Stimulated activated CD4-positive, alpha-beta T cell treated with anti-CD3 and anti-CD28 coated beads, TNF-alpha, amount 100 ng/mL, for 48 hours (primary cell): ENCODE data around the gene ELMO1.

Experiments used
- DNase-seq, 3 donors: peaks; one replicate each; pipeline ENCODE4 v3.0.0-alpha.2; 2020; ENCODE audit warnings: low read depth in 3 of 3

The ELMO1 gene

DNA sequence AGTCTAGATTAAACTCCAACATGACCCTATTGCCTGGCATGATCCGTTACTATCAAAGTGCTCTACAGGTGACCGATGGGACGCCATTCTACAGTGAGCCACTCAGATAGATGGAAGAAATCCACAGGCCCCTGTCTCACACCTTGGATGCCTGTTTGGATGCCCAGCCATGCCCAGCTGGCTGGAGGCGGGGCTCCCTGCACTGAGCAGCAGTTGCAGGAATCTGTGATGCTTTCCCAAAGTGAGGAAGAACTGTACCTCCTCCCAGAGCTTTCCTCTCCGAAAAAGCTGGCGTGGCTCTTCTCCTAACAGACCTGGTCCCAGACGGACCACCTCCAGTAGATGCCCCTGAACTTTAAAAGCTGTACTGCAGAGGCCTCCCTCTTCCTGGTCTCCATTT, 253.3 kb downstream of the ELMO1 start:
- DNase-seq: no peak

DNA sequence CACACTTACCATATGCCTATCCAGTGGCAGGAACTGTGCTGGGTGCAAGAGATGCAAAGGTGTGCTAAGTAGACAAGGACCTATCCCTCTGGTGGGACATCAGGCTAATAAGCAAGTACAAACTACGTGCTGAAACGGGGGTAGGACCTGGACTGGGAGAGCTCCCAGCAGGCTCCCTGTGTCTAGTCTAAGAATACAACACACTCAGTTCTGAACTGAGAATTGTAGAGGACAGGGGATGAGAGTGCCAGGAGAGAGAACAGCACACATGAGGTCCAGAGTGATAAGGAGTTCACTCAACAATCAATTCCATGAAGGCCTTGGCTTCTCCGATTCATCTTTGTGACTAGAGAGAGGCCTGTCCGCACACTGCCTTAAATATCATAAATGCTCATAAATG, 253.7 kb downstream of the ELMO1 start:
- DNase-seq: no peak

DNA sequence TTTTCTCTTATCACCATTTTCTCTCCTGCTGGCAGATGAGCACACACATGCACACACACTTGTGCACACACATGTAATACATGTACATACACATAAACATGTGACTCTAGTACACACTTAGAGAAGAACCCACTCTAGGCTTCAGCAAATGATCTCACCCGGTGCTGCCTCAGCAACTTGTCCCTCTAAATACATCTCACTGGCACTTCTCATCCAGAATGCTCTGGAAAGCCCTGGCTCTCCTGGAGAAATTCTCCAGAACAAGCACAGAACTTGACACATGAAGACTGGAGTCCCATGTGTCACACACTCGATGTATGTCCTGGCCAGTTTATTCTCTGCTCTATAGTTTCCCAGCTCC, 254.9 kb downstream of the ELMO1 start:
- DNase-seq: no peak

DNA sequence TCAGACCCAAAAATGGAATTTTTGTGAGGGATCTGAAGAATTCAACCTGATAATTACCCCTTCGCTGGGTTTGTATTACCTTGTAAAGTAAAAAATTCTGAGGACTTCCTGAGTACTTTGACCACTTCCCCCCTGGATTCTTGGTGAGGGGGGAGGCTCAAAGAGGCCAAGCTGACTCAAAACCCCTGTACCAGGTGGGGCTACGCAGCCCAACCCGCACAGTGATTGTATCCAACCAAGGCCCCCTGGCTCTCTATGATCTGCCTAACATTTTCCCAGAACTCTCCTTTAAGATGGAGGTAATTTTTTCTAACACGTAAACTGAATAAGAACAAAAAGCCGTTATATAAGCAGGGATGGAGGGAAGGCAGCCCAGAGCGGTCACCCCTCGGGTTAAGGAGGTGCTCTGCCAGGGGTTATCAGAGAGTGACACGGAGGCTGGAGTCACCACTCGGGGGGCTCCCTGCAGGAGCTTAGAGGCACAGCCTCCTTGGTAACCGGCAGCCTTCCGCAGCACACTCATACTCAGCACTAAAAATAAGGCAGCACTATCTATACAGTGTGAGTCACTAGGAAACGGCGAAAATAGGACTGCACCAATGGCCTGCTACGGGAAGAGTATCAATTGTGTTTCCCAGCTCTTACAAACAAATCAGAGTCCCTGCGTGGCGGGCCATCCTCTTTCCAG, 255.4 kb downstream of the ELMO1 start:
- DNase-seq: no peak

DNA sequence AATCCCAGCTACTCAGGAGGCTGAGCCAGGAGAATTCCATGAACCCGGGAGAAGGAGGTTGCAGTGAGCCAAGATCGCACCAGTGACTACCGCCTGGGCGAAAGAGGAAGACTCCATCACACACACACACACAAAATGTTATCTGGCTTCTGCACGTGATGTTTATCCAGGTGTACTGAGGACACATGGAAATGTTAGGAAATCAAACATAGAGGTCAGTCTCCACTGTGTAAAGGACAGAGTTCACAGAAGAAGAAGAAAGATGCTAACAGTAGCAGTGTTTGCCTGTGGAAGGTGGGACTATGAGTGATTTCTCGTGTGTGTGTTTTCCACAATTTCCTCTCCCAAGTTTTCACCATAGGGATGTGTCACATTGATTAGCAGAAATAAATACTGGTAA, 256.9 kb downstream of the ELMO1 start:
- DNase-seq: no peak

DNA sequence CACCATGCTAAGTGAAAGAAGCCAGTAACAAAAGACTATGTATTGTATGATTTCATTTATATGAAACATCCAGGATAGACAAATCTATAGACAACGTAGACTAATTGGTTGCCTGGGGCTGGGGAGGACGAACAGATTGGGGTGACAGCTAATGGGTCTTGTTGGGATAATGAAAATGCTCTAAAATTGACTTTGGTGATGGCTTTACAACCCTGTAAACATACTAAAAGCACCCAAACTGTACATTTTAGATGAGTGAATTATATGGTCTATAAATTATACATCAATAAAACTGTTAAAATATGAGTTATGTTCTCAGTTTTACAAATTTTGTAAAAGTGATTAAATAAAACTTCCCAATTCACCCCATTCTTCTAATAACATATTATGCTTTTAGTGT, 261.5 kb downstream of the ELMO1 start:
- DNase-seq: no peak

DNA sequence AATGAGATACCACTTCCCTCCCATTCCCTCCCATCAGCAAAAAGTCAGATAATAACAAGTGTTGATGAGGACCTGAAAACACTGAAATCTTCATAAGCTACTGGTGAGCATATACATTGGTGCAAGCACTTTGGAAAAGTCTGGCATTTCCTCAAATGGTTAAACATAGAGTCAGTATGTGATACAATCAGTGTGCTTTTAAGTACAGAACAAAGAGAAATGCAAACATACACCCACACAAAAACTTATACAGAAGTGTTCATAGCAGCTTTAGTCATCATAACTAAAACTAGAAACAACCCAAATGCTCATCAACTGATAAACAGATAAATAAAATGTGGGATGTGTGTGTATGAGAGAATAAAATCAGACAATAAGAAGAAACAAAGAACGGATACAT, 261.9 kb downstream of the ELMO1 start:
- DNase-seq: no peak

DNA sequence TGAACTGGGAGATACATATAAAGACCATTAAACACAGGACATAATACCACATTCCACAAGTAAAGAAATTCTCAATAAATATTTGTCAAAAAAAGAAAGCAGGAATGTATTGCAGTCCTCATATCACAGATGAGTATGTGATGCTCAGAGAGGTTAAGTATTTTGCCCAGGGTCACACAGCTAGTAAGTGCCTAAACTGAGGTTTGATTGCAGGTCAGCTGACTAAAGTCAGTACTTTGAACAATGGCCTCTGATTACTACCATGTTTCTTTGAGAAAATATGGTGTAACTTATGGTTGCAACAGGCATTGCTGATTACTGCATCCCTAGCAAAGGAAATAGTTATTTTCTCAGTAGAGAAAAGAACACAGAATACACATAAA, 267.1 kb downstream of the ELMO1 start:
- no peak for DNase-seq

DNA sequence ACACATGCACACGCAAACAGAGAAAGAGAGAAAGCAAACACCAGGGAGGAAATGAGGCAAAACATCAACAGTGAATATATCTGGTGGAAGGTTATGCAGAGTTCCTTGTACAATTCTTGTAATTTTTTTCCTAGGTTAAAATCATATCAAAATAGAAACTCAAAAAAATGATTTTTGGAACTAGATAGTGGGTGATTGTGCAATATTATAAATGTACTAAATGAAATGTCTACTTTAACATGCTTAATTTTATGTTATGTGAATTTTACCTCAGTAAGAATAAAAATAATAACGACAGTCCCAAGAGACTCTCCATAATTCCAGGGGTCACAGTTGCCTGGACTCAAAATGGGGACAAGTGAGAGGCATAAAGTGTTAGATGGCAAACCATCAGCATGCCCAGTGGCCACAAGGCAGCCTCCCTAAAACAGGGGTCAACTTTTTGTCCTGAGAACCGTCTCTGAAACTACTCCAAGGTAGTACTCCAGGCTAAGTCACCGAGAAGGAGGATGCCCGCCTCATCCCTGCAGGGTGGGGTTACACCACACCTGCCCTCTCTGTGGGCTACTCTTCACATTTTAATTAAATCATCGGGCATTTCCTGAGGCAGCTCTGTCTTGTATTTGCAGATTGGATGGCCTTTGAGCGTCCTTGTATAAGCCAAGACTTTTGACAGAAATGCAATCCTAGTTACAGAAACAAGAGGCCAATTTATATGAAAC, 267.7 kb downstream of the ELMO1 start:
- no peak for DNase-seq

DNA sequence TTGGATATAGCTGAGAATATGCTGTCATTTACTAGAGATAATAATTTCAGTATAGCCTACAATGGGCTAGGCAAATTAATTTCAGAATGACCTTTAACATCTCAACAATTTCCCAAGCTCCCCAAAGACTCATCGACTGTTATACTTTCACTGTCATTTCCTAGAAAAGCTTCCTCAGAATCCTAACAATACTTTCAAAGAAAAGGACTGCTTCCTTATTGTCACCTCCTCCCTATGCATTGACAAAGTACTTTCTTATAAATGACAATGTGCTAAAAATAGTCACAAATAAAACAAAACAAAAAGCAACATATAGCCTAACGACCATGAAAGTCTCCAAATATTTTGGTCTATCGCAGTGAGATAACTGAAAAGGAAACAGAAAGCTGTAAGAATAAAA, 272.6 kb downstream of the ELMO1 start:
- DNase-seq: no peak

DNA sequence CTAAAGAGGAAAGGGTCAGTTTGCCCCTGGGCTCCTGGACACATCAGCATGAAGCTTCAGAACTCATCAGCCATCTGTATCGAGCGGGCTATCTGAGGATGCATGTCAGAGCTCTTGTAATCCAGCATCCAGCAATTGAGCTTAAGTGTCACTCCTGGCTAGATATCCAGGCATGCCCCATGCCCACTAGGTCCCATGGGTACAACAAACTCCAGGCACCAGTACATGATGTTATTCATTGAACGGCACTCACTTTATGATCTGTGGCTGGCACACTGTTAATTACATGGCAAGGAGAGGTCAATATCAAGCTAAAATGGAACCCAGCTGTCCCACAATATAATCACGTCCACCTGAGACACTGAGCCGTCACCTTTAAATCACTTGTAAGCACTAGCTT, 274.2 kb downstream of the ELMO1 start:
- no peak for DNase-seq

DNA sequence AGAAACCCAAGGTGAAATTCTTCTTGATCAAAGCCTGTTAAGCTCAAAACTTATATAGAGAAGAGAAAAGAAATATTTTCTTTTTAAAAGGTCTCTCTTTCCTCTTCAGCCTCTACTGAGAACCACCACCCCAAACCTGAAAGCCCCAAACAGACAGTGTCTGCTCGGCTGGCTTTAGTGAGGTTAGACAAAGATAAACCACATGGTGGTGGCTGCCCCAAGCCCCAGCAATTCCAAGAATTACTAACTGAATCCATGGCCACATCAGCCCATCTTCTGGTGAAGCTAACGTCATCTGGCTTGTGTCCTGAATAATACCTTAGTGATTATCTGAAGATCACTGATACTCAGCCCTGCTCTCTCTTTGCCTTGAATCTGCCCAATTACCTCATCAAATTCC, 275.0 kb downstream of the ELMO1 start:
- DNase-seq: no peak

DNA sequence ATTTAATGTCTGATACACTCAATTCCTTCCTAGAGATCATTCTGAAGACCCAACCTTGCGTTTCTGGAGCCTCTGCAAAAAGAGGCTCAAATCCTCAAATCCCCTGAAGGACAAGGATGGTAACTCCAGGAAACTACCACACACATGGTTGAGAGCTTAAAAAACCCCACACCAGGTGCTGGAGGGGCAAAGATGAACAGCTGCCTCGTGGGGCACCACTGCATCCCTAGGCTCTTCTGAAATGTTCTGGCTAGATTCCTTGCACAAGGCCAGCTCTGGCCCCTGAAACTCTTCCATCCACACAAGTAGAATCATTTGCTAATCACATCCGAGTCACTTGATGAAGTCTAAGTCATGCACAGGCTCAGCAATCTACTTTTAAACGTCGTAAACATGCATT, 286.6 kb downstream of the ELMO1 start:
- no peak for DNase-seq

DNA sequence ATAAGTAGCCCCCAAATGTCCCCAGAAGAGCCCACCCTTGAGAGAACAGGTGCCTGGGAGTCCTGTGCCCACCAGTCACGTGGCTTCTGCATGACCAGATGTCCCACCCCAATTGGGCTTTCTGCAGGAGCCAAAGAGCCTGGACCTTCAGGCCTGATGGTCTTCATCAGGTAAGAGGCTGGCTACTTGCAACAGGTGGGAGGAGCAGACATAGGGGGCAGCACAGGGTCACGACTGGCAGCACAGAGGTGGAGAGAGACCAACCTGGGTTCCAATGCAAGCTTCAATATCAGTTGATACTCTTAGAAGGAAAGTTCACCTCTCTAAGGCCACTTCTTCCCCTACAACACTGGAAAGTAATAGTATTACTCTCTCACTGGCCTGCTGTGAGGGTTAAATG, 288.0 kb downstream of the ELMO1 start:
- no peak for DNase-seq

DNA sequence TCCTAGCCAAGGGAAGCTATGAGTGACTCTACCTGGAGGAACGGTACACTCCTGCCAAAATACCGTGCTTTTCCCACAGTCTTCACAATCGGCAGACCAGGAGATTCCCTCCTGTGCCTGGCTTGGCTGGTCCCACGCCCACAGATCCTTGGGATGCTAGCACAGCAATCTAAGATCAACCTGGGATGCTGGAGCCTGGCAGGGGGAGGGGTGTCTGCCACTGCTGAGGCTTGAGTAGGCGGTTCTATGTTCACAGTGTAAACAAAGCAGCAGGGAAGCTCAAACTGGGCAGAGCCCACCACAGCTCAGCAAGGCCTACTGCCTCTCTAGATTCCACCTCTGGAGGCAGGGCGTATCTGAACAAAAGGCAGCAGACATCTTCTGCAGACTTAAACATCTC, 295.3 kb downstream of the ELMO1 start:
- no peak for DNase-seq

DNA sequence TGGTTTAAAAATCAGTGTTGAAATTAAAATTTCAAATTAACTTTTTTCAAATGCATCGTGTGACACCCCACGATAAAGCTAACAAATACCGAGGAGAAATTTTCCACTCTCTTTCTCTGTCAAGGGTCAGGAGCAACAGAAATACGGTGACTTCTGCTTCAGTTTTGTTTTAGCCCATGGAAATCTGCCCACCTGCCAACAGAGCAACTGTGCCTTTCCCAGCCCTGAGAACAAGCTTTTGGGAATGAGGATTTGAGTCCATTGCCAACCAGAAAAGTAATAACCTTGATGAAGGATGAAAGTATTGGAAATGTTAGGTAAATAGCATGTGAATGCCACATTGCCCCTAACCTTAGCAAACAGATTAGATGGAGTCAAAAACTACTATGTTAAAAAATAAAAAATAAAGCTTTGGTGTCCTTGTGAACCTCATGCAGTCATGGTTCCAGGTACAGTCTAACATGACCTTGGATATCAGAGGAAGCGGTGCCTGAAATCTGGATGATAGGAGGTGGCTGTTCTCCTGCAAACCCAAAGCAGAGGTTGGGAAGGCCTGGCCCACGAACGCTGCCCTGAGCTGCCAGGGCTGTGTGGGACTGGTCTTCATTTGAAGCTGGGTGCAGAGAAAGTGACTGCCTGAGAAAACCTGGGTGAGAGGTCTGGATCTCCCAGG, 296.8 kb downstream of the ELMO1 start:
- DNase-seq: no peak

DNA sequence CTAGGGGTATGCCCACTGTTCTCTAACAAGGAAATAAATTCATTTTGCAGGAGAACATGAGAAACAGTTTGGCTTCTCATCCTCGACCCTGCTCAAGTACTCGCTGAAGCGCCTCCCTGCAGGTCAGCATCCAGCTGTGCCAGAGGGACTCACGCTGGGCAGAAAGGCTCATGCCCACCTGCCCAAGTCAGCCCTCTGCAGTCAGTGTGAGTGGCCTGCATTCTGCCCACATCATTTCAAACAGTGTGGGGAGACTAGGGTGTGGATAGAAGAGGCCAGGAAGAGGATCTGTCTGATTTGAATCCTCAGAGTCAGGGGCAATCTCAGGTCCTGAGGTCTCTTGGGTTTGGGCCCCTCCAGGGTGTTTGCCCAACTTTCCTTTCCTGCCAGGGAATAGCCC, 297.8 kb downstream of the ELMO1 start:
- DNase-seq: no peak

DNA sequence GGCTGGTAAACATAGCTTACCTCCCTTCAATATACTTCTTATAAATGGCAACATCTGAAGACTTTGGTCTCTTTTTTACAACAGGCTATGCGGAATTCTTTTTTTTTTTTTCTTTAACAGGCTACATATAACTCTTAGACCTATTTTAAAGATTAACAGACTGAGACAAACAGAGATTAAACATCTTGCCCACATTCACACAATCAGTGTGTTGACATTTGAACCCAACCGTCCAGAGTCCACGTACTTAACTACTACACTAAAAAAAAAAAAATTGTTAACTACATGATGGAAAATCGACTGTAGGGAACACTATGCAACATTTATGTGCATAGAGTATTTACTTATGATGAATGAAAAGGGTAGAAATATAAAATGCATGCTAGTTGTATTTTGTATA, 298.5 kb downstream of the ELMO1 start:
- DNase-seq: no peak

DNA sequence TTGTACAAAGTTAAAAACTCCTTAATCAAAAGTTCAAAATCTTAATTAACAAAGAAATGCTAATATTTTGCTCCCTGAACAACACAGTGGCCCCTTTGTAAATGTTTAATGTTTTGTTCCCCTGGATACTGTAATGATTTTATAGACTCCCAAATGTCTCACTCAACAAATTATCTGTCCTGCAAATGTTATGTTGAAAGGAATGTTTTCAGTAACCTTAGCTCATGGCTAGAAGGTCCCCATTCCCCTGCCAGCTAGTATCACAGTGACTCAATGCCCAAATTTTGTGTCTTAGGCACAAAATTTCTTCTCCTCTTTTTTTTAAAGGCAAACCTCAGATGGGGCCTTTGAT, 298.9 kb downstream of the ELMO1 start:
- no peak for DNase-seq

DNA sequence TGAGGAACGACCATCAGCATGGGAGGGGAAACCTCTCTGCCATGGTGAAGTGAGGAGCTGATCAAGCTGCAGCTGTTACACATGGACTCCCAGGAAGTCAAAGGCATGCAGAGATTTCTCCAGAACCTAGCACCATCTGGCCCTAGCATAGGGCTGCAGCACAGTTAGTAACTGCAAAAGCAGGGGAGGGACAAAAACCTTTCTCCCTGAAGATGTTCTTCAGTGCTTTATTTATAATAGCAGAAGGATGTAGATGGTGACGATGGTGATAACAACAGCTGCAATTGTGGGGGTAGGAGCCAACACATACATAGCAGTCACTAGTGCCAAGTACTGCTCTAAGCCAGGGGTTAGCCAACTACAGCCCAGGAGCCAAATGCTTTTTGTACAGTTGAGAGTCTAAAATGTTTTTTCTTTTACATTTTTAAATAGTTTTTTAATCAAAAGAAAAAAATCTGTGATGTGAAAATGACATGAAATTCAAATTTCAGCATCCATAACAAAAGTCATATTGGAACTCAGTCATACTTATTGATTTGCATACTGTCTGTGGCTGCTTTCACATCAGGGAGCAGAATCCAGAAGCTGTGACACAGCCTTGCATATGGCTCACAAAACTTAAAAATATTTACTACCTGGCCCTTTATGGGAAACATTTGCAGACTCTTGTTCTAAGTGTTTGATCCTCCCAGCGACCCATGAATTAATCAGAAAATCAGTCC, 299.5 kb downstream of the ELMO1 start:
- DNase-seq: no peak

DNA sequence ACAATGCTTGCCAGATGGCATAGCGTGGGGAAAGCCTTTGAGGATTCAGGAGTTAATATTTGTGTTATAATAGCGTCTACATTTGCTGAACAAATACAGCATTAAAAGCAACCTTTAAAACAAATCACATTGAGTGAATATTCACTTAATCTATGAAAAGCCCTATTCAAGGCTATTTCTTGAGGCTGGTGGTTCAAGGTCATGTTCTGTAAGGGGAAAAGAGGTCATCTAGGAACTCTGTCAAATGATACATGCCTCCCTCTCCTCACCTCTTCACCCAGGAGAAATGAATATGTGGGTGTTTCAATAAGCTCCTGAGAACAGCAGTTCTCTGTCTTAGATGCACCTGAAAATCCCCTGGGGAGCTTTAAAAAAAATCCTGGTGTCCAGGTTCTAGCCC, 303.0 kb downstream of the ELMO1 start:
- DNase-seq: no peak

DNA sequence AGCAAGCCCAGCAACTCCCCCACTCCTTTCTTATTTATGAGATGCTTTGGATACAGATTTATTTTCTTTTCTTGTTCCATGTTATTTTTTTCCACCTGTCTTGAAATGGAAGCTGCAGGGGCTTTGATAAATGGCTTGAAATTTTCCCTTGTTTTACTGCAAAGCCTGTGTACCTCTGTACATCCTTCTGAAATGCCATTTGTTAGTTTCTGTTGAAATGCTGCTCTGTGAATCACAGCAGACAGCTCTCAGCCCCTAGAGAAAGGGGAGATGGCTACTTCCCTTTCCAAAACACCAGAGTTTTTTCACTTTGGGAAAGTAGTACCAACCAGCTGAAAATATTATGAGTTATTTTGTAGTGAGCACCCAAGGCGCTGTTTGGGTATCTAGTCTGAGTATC, 304.2 kb downstream of the ELMO1 start:
- no peak for DNase-seq

DNA sequence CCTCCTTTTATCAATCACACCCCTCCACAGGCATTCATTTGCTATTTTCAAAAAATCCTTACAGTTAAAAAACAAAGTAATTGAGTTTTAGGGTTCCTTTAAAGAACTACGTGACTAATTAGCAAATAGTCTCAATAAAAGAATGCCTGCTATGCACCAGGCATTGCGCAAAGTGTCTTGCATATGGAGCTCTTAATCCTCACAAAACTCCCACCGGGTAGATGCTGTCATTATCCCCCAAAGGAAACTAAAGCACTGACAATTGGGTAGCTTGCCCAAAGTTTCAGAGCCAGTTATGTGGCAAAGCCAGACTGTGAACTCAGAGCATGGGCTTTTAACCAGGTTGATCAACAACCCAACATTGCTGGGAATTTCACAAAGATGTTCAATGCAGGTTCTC, 305.7 kb downstream of the ELMO1 start:
- no peak for DNase-seq
